ENCODE data around the gene TIFAB.

The TIFAB gene

GRCh38 chr5:135405082-135405481 lies 47.1 kb downstream of the TIFAB start:
- H3K9me3 Mint-ChIP-seq, result no peaks in the 10 kb centered on the region
- no peak overlapping the region for H3K27ac Mint-ChIP-seq
- H3K4me3 Mint-ChIP-seq, result no peak overlapping the region
- H3K27me3 Mint-ChIP-seq, result no peaks in the 10 kb centered on the region
- H3K4me1 Mint-ChIP-seq (ENCODE audit: low read depth), result peaks cover 5% of the 10 kb centered on the region
- DNase-seq, result no peak
- no peaks in the 10 kb centered on the region for H3K36me3 Mint-ChIP-seq (ENCODE audit: low read depth)

DNA sequence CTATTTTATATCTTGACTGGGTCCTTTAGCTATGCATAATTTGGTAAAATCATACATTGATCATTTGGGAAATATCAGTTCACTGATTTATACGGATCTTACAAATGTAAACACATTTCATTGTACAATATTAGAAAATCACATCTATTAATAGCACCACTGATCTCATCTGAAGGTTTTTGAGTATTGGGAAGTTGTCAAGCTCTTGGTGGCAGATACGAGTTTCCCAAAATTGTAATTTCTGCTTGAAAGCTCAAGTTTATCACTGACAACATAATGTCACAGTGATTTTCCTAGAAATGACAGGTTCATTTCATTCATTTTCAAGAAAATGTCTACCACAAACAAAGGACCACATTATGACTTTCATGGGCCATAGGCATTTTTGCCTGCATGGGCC lies 50.1 kb downstream of the TIFAB start:
- no peaks in the 10 kb centered on the region for H3K27me3 Mint-ChIP-seq
- no peak overlapping the region for H3K27ac Mint-ChIP-seq
- H3K4me3 Mint-ChIP-seq, result no peak overlapping the region
- DNase-seq, result no peak
- H3K36me3 Mint-ChIP-seq (ENCODE audit: low read depth), result peaks cover 15% of the 10 kb centered on the region
- peaks cover 23% of the 10 kb centered on the region for H3K4me1 Mint-ChIP-seq (ENCODE audit: low read depth)
- no peaks in the 10 kb centered on the region for H3K9me3 Mint-ChIP-seq

GRCh38 chr5:135400866-135401265 lies 51.3 kb downstream of the TIFAB start:
- Mint-ChIP-seq H3K4me1 (ENCODE audit: low read depth) (peaks cover 34% of the 10 kb centered on the region), H3K9me3 (no peaks in the 10 kb centered on the region), H3K36me3 (ENCODE audit: low read depth) (peaks cover 27% of the 10 kb centered on the region), H3K27ac (no peak overlapping the region), H3K4me3 (peak overlapping the region; percentile 87), H3K27me3 (no peaks in the 10 kb centered on the region)
- DNase-seq, result no peak

- DNase-seq, result no peak
- peaks cover 43% of the 10 kb centered on the region for H3K4me1 Mint-ChIP-seq (ENCODE audit: low read depth)
- H3K27me3 Mint-ChIP-seq, result no peaks in the 10 kb centered on the region
- H3K36me3 Mint-ChIP-seq (ENCODE audit: low read depth), result peaks cover 34% of the 10 kb centered on the region
- H3K9me3 Mint-ChIP-seq, result no peaks in the 10 kb centered on the region
- peak overlapping the region; percentile 96 for H3K27ac Mint-ChIP-seq
- peak overlapping the region; percentile 87 for H3K4me3 Mint-ChIP-seq
Observed at GRCh38 chr5:135399794-135400542, 52.2 kb downstream of the TIFAB start.

GRCh38 chr5:135398855-135399793 lies 53.0 kb downstream of the TIFAB start, which contains the start of gene MACROH2A1:
MACROH2A1 (minus strand) TSS chr5:135399231; CDS start chr5:135389093, 10,138 bp downstream.
- Mint-ChIP-seq H3K27me3 (no peaks in the 10 kb centered on the region), H3K4me1 (ENCODE audit: low read depth) (peaks cover 52% of the 10 kb centered on the region), H3K4me3 (peak within 1 kb of the TSS; percentile 88), H3K27ac (peak within 1 kb of the TSS; percentile 96), H3K36me3 (ENCODE audit: low read depth) (peaks cover 43% of the 10 kb centered on the region), H3K9me3 (no peaks in the 10 kb centered on the region)
- DNase-seq, result peak; percentile 90

DNA sequence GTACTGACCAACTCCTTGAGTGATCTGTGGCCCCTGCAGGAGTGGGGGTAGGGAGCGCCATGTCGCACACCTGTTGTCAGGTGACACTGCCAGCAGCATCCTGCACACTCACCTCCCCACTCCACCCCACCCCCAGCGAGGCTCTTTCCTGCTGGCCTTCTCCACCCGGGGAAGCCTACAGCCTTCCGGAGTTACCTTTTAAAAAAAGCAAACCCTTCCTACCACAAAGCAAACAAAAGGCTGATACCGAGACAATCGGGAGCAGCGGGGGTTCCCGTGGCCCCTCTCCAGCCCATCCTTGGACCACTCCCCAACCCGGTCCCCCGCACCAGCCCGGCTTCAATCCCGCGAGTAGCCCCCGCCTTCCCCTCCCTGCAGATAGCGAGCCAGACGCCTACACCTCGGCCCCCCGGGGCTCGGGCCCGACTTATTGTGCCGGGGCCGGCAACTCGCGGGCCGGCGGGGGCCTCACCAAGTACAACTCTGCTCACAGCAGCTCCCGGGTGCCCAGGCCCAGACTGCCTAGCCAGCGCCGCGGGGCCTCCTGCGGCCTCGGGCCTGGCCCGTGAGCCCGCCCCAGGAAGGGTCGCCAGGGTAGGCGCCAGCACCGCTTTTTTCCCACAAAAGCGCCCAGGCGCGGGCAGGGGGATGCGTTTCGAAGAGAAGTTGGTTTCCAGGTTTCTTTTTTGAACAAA lies 53.8 kb downstream of the TIFAB start:
- no peaks in the 10 kb centered on the region for H3K9me3 Mint-ChIP-seq
- peak; percentile 69 for DNase-seq
- H3K4me3 Mint-ChIP-seq, result peak overlapping the region; percentile 88
- H3K4me1 Mint-ChIP-seq (ENCODE audit: low read depth), result peaks cover 60% of the 10 kb centered on the region
- peaks cover 51% of the 10 kb centered on the region for H3K36me3 Mint-ChIP-seq (ENCODE audit: low read depth)
- H3K27me3 Mint-ChIP-seq, result no peaks in the 10 kb centered on the region
- H3K27ac Mint-ChIP-seq, result peak overlapping the region; percentile 91
